Measurements from ENCODE around the gene OSBPL7.

OSBPL7 gene

DNA sequence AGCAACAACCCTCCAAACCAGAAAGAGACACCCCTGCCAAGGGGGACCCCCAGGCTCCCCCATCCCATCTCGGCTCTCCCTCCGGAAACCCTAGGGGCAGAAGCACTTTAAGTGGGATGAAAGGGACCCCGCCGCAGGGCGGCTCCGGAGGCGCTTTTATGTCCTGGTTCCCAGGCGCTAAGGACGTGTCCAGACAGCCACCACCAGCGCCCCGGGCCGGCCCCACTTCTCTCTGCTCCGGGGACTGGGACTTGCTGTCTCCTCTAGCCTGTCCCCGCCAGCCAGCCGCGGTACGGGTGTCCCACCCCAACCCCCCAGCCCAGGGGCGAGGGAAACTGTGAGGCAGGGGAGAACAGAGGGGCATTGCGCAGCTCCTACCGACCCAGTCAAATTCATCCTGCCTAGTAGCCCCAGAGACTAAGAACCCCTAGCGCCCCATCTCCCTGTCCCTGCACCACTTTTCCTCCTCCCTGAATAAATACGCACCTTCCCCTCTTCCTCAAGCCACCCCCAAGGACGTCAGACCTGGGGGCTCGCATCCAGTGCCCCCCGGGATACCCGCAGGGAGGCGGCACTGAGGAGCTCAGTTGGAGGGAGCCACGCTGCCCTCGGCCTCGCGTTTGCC, 25.2 kb upstream of the OSBPL7 start:
- H3K36me3 ChIP-seq (ENCODE audit: control insufficient read depth in 2 of 2, insufficient read depth in 1 of 2, low read length in 2 of 2), result peaks cover 0 to 4% of the 10 kb centered on the region in 2 experiments; a peak in 1 of 3 replicates
- peaks cover 4% of the 10 kb centered on the region; the same call in 1 of the 2 replicates for H3K4me1 ChIP-seq (ENCODE audit: control insufficient read depth, insufficient read depth, low read length)
- POLR2A ChIA-PET, result interaction anchor here (0.5 to 4.4 kb wide), 2 partner anchors 34 to 49 kb away, joined by 5 to 15 read pairs; partner anchors contain the start of gene SP2
- no peak overlapping the region for H3K27ac ChIP-seq (ENCODE audit: extremely low read depth, low read depth, low read length)
- no peaks in the 10 kb centered on the region for H3K9me3 ChIP-seq (ENCODE audit: control insufficient read depth, insufficient read depth, low read depth, low read length)
- CTCF ChIA-PET, result interaction anchor here (0.6 to 19.4 kb wide), 5 partner anchors 9 to 171 kb away, joined by 3 to 837 read pairs (median 3); partner anchors contain the start of genes CDK5RAP3 and SP2
- no peak overlapping the region for H3K4me3 ChIP-seq (ENCODE audit: low read depth, low read length)
- TF ChIP-seq TCF7L2 (IDR thresholded peaks at IDR 0.05; ENCODE audit: borderline replicate concordance, low read depth, low read length) (peak; percentile 38; the same call in 1 of the 2 replicates), GLIS2 (tag by site-specific recombination; IDR thresholded peaks at IDR 0.05) (no peak)

DNA sequence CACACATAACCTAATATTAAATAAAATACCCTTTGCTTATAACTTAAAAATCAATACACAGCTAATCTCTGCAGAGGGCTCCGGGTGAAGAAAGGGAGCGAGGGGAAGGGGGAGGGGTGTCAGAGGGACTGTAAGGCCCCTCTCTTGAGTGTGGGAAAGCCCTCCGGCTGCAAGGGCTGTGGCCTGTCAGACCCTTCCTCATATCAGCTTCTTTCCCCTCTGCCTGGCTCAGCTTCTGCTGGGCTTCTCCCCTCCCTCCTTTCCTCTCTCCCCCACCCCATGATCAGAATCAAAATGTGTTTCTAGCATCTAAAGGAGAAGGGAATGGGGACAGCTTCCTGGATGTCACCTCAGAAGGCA, 24.1 kb upstream of the OSBPL7 start:
- no peaks in the 10 kb centered on the region for H3K9me3 ChIP-seq (ENCODE audit: control insufficient read depth, insufficient read depth, low read depth, low read length)
- CTCF ChIA-PET, result interaction anchor here (0.5 to 19.4 kb wide), 10 partner anchors 8 to 336 kb away, joined by 3 to 837 read pairs (median 5); partner anchors contain the start of genes SP2 and SP6
- no peak for TF ChIP-seq KLF7 (tag by site-specific recombination; IDR thresholded peaks at IDR 0.05; ENCODE audit: borderline replicate concordance)
- no peak for TF ChIP-seq ZNF585B (tag by site-specific recombination; IDR thresholded peaks at IDR 0.05)
- TF ChIP-seq, protein P1, sequence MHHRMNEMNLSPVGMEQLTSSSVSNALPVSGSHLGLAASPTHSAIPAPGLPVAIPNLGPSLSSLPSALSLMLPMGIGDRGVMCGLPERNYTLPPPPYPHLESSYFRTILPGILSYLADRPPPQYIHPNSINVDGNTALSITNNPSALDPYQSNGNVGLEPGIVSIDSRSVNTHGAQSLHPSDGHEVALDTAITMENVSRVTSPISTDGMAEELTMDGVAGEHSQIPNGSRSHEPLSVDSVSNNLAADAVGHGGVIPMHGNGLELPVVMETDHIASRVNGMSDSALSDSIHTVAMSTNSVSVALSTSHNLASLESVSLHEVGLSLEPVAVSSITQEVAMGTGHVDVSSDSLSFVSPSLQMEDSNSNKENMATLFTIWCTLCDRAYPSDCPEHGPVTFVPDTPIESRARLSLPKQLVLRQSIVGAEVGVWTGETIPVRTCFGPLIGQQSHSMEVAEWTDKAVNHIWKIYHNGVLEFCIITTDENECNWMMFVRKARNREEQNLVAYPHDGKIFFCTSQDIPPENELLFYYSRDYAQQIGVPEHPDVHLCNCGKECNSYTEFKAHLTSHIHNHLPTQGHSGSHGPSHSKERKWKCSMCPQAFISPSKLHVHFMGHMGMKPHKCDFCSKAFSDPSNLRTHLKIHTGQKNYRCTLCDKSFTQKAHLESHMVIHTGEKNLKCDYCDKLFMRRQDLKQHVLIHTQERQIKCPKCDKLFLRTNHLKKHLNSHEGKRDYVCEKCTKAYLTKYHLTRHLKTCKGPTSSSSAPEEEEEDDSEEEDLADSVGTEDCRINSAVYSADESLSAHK (tag by site-specific recombination; IDR thresholded peaks at IDR 0.05), result no peak
- no peak for TF ChIP-seq ZSCAN5A (tag by site-specific recombination; IDR thresholded peaks at IDR 0.05)
- TF ChIP-seq MYNN (tag by site-specific recombination; IDR thresholded peaks at IDR 0.05; ENCODE audit: borderline replicate concordance), result no peak
- TF ChIP-seq KLF16 (tag by site-specific recombination; IDR thresholded peaks at IDR 0.05), result no peak
- no peak for TF ChIP-seq OSR2 (tag by site-specific recombination; IDR thresholded peaks at IDR 0.05)
- no peak for TF ChIP-seq ZNF549 (tag by site-specific recombination; IDR thresholded peaks at IDR 0.05)
- TF ChIP-seq ZFP37 (tag by site-specific recombination; IDR thresholded peaks at IDR 0.05), result no peak
- no peak for TF ChIP-seq ZNF426 (tag by site-specific recombination; IDR thresholded peaks at IDR 0.05)
- TF ChIP-seq, protein P2, sequence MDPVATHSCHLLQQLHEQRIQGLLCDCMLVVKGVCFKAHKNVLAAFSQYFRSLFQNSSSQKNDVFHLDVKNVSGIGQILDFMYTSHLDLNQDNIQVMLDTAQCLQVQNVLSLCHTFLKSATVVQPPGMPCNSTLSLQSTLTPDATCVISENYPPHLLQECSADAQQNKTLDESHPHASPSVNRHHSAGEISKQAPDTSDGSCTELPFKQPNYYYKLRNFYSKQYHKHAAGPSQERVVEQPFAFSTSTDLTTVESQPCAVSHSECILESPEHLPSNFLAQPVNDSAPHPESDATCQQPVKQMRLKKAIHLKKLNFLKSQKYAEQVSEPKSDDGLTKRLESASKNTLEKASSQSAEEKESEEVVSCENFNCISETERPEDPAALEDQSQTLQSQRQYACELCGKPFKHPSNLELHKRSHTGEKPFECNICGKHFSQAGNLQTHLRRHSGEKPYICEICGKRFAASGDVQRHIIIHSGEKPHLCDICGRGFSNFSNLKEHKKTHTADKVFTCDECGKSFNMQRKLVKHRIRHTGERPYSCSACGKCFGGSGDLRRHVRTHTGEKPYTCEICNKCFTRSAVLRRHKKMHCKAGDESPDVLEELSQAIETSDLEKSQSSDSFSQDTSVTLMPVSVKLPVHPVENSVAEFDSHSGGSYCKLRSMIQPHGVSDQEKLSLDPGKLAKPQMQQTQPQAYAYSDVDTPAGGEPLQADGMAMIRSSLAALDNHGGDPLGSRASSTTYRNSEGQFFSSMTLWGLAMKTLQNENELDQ (tag by site-specific recombination; IDR thresholded peaks at IDR 0.05; ENCODE audit: low read depth), result no peak
- no peak for TF ChIP-seq ZNF26 (tag by site-specific recombination; IDR thresholded peaks at IDR 0.05)
- TF ChIP-seq ZNF664 (tag by site-specific recombination; IDR thresholded peaks at IDR 0.05), result no peak
- TF ChIP-seq ZNF529 (tag by site-specific recombination; IDR thresholded peaks at IDR 0.05; ENCODE audit: insufficient replicate concordance), result no peak
- TF ChIP-seq ZFP69B (tag by site-specific recombination; IDR thresholded peaks at IDR 0.05), result no peak
- H3K4me3 ChIP-seq (ENCODE audit: low read depth, low read length), result no peak overlapping the region
- no peak overlapping the region for H3K27ac ChIP-seq (ENCODE audit: extremely low read depth, low read depth, low read length)
- peaks cover 4% of the 10 kb centered on the region; the same call in 1 of the 2 replicates for H3K4me1 ChIP-seq (ENCODE audit: control insufficient read depth, insufficient read depth, low read length)
- H3K36me3 ChIP-seq (ENCODE audit: control insufficient read depth in 2 of 2, insufficient read depth in 1 of 2, low read length in 2 of 2), result peaks cover 0 to 4% of the 10 kb centered on the region in 2 experiments; a peak in 1 of 3 replicates
- POLR2A ChIA-PET, result interaction anchor here (0.7 to 4.4 kb wide), 3 partner anchors 11 to 50 kb away, joined by 3 to 15 read pairs (median 4); partner anchors contain the start of gene SP2

Data from HEK293 (cell line).